ENCODE measurements around the gene MS4A10. TPM values are rescaled to one million over a fixed set of nuclear protein-coding genes. Genes with fewer than 3 reads are reported as not detected.

Gene MS4A10
- total RNA-seq, result not detected in 2 replicates

- no peak within 1 kb of the TSS for H3K4me3 Mint-ChIP-seq
- H3K4me1 Mint-ChIP-seq, result no peaks in the 10 kb centered on the region
- TF ChIP-seq CTCF (IDR thresholded peaks at IDR 0.05), result no peak
- CTCF ChIA-PET, result no interaction called here
- H3K27ac Mint-ChIP-seq, result no peak within 1 kb of the TSS
- ATAC-seq (ENCODE audit: low read depth) (no peak), DNase-seq (no peak)
- intact Hi-C loops (cut with micrococcal nuclease), result no loop called here
- H3K27me3 Mint-ChIP-seq, result peaks cover 3% of the 10 kb centered on the region
- no peaks in the 10 kb centered on the region for H3K9me3 Mint-ChIP-seq
- no peaks in the 10 kb centered on the region for H3K36me3 Mint-ChIP-seq (ENCODE audit: low read depth)
- POLR2A ChIA-PET, result interaction anchor here (1.2 kb wide), 1 partner anchor 9 kb away, joined by 3 read pairs; no protein-coding TSS in a partner anchor
These were observed at the start of gene MS4A10 for GRCh38 chr11:60785136-60785535. Gene MS4A10 (plus strand): TSS chr11:60785333. CDS start chr11:60790336, 5,003 bp downstream.

DNA sequence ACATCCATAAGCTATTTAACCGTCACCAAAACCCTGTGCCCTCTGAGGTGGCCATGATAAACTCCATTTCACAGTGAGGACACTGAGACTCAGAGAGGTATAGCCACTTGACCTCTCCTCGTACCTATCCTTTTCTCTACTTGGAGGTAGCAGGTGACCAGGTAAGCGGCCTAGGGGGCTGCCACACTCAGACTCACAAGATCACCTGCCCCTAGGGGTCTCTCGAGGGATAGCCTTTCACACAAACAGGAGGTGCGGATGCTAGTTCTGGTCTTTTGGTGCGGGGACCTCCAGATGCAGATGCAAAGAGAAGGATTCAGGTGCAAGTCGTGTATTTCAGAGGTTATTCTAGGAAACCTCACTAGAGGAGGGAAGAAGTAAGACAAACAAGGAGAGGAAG is 46.0 kb upstream of the MS4A10 start:
- POLR2A ChIA-PET, result no interaction called here
- ATAC-seq (ENCODE audit: low read depth), result no peak
- no peak for TF ChIP-seq CTCF (IDR thresholded peaks at IDR 0.05)
- no peak overlapping the region for H3K4me3 Mint-ChIP-seq
- no peaks in the 10 kb centered on the region for H3K4me1 Mint-ChIP-seq
- DNase-seq, result no peak
- H3K27me3 Mint-ChIP-seq, result peaks cover 14% of the 10 kb centered on the region
- no peak overlapping the region for H3K27ac Mint-ChIP-seq
- CTCF ChIA-PET, result no interaction called here
- intact Hi-C loops (cut with micrococcal nuclease), result no loop called here
- H3K36me3 Mint-ChIP-seq (ENCODE audit: low read depth), result no peaks in the 10 kb centered on the region
- H3K9me3 Mint-ChIP-seq, result no peaks in the 10 kb centered on the region

DNA sequence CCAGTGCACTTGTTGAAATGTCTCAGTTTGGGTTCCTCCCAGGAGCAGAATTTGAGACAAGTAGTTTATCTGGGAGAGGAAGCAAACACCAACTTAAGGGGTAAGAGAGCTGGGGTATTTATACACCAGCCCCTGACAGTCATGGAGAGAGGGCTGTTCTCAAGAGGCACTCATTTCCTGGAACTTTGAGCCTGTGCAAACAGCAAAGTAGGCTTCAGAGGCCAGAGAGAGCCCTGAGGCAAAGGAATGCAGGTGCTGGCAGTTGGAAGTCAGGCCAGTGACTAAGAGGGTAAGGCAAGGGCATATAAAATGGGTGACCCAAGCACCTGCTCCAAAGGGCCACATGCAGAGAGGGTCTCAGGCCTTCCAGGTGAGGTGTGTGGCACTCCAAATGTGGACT is 44.6 kb upstream of the MS4A10 start:
- POLR2A ChIA-PET, result no interaction called here
- CTCF ChIA-PET, result interaction anchor here (1.4 kb wide), 1 partner anchor 23 kb away, joined by 5 read pairs; no protein-coding TSS in a partner anchor
- ATAC-seq (ENCODE audit: low read depth) (no peak), DNase-seq (no peak)
- Mint-ChIP-seq H3K27ac (no peak overlapping the region), H3K4me1 (no peaks in the 10 kb centered on the region), H3K27me3 (peaks cover 17% of the 10 kb centered on the region), H3K9me3 (peaks cover 3% of the 10 kb centered on the region), H3K4me3 (no peak overlapping the region), H3K36me3 (ENCODE audit: low read depth) (no peaks in the 10 kb centered on the region)
- intact Hi-C loops (cut with micrococcal nuclease), result no loop called here
- no peak for TF ChIP-seq CTCF (IDR thresholded peaks at IDR 0.05)

- no peaks in the 10 kb centered on the region for H3K36me3 Mint-ChIP-seq (ENCODE audit: low read depth)
- no peak for TF ChIP-seq CTCF (IDR thresholded peaks at IDR 0.05)
- no peak for DNase-seq
- H3K27ac Mint-ChIP-seq, result no peak overlapping the region
- H3K4me3 Mint-ChIP-seq, result no peak overlapping the region
- peaks cover 17% of the 10 kb centered on the region for H3K27me3 Mint-ChIP-seq
- H3K4me1 Mint-ChIP-seq, result no peaks in the 10 kb centered on the region
- CTCF ChIA-PET, result interaction anchor here (1.4 kb wide), 1 partner anchor 22 kb away, joined by 5 read pairs; no protein-coding TSS in a partner anchor
- peaks cover 3% of the 10 kb centered on the region for H3K9me3 Mint-ChIP-seq
- POLR2A ChIA-PET, result no interaction called here
- ATAC-seq (ENCODE audit: low read depth), result no peak
- intact Hi-C loops (cut with micrococcal nuclease), result no loop called here
These were observed 43.7 kb upstream of the MS4A10 start for GRCh38 chr11:60741421-60741820.

- intact Hi-C loops (cut with micrococcal nuclease), result no loop called here
- ChIA-PET CTCF (no interaction called here), POLR2A (no interaction called here)
- TF ChIP-seq CTCF (IDR thresholded peaks at IDR 0.05), result no peak
- Mint-ChIP-seq H3K4me1 (no peaks in the 10 kb centered on the region), H3K27me3 (peaks cover 12% of the 10 kb centered on the region), H3K9me3 (peaks cover 3% of the 10 kb centered on the region), H3K36me3 (ENCODE audit: low read depth) (no peaks in the 10 kb centered on the region), H3K27ac (no peak overlapping the region), H3K4me3 (no peak overlapping the region)
- DNase-seq (no peak), ATAC-seq (ENCODE audit: low read depth) (no peak)
These were observed 42.1 kb upstream of the MS4A10 start for GRCh38 chr11:60743058-60743457.
